Dedifferentiated amniotic fluid mesenchymal stem cell (primary cell): ENCODE measurements around the gene EIF4ENIF1.
A peak's percentile ranks its signal among the peaks of the same experiment; 100 is the strongest.
"Not testable (repeated sequence)": the region's sequence is repeated elsewhere in the genome, so short reads cannot be mapped to it uniquely, and the experiment has no call there.

Source experiments
- DNase-seq: peaks from one replicate; pipeline ENCODE4 v3.0.0-alpha.2; 2016; ENCODE audit errors: extremely low spot score

Gene EIF4ENIF1

DNA sequence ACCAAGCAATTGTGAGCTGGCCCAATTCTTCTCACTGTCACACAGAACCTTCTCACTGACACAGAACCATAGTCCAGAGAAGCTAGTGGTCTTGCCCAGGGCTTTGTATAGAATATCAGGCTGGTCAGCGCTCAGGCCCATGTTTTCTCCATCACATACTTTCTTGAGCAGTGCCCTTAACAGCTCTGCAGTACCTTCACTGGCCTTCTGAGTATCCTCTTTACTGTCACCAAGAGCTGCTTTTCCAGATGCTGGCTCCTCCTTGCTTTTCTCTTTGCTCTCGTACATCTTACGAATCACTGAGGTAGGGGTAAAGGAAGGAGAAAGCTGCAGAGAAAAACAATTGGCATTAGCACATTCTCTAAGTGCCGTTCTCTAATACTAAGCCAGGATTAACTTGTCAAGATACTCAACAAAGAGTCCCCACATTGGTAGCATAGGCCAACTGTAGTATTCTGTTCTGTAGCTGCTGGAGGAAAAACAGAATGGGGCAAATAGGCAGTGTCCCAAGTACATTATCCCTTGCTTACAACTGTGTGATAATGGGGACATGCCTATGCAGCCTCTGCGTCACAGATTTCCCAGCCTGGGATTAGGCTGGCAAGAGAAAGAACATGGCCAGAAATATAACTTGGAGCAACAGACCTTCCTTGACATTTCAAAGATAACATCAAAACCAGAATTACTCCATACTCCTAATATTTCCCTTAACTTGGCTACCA, 46.7 kb downstream of the EIF4ENIF1 start:
- no peak for DNase-seq

DNA sequence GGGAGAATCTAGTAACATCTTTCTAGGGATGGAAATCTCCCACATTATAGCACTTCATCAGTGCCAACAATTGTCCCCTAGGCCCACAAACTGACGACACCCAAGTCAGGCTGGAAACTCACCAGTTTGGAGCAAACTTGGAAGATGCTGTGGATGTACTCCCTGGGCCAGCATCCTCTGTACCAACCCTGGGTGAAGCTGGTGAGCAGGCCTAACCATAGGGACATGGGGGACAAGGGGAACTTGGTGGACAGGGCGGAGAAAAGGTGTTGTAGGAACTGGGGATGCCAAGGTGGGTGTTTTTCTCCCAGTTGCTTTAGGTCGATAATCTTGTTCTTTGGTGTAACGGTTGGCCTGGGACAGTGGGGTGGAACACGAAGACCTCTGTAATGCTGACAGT, 48.0 kb downstream of the EIF4ENIF1 start:
- DNase-seq, result no peak

DNA sequence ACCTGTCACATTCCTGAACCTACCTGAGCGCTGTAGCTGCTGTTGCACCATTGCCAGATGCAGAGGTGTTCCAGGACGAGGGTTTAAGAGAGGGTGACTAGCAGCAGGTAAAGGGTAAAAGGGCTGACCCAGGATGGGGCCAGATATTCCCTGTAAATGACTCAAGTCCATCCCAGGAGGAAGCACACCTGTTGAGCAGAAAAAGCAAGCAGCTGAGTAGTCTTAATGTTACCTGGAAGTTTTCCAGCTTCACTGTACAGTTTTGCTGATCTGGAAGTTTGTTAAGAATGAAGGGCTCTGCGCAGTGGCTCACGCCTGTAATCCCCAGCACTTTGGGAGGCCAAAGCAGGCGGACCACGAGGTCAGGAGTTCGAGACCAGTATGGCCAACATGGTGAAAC, 49.0 kb downstream of the EIF4ENIF1 start:
- DNase-seq, result no peak

DNA sequence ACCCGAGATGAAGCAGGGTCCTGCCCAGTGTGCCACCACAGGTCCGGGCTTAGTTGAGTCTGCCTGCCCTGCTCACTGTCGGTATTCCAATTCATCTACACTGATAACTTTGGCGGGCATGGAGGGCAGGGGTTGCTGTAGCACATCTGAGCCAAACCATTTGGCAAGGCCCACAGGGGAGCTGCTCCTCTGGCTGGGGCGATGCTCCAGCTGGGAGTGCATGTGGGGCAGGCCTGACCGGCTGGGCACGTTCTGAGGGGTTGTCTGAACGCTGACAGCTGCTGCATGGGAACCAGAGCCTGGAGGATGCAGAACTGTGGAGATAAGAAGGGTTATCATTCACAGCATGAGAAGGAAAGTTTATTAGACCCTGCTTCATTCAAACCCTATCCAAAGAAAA, 49.8 kb downstream of the EIF4ENIF1 start:
- no peak for DNase-seq

DNA sequence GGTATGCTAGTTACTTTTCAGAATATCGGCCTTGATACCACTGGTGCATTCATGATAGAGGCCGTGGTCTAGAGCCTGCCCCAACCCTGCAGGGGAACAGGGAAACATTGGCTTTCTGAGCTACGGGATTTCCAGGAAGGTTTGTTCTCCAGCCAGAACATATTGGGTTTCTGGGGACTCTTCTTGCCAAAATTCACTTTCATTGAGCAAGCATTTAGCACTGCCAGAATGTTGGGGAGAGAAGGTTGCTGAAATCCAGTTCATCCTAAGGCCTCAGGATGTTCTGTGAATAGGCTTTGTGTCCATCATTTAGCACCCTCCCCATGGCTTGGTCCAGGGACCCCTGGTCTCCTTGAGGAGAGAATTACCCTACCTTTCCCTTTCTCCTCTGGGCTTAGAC, 53.5 kb downstream of the EIF4ENIF1 start:
- DNase-seq, result no peak

DNA sequence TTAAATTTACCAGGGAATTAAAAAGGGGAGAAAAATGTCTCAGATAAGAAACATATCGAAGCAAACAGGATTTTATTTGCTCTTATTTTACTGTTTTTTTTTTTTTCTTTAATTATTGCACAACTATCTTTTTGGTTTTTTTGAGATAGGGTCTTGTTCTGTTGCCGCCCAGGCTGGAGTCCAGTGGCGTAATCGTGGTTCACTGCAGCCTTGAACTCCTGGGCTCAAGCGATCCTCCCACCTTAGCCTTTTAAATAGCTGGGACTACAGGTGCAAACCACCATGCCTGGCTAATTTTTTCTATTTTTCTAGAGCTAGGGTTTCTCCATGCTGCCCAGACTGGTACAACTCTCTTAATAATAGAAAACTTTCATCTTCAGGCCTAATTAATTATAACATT, 57.7 kb downstream of the EIF4ENIF1 start:
- no peak for DNase-seq

DNA sequence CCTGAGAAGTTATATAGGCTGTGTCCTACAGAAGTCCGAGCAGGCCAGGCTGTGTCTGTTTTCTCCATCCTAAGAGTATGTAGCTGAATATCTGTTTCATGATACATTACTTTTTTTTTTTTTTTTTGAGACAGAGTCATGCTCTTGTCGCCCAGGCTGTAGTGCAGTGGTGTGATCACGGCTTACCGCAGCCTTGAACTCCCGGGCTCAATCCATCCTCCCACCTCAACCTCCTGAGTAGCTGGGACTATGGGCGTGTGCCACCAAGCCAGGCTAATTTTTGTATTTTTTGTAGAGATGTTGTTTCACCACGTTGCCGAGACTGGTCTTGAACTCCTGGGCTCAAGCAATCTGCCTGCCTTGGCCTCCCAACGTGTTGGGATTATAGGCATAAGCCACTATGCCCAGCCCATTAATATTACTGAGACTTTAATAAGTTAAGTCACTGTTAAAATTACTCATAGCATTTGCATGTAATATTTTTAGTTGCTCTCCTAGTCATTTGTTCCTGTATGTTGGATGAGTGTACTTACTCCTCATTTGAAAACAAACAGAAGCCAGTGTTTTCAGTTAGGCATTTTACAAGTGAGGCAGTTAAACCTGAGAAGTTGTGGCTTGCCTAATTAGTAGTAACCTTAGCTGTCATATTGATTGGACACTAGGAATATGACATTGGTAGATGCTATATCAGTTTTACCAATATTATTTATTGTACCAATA, 64.2 kb downstream of the EIF4ENIF1 start:
- DNase-seq, result no peak

DNA sequence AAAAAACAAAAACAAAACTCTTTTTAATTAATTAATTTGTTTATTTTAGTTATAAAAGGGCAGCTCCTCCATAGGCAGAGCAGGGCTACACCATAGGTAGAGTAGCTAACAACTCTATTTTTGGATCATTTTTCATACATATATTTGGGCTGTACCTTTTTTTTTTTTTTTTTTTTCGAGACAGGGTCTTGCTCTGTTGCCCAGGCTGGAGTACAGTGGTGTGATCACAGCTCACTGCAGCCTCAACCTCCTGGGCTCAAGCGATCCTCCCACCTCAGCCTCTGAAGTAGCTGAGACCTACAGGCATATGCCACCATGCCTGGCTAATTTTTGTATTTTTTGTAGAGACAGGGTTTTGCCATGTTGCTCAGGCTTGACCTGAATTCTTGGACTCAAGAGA, 87.3 kb downstream of the EIF4ENIF1 start:
- DNase-seq, result not testable (repeated sequence)

DNA sequence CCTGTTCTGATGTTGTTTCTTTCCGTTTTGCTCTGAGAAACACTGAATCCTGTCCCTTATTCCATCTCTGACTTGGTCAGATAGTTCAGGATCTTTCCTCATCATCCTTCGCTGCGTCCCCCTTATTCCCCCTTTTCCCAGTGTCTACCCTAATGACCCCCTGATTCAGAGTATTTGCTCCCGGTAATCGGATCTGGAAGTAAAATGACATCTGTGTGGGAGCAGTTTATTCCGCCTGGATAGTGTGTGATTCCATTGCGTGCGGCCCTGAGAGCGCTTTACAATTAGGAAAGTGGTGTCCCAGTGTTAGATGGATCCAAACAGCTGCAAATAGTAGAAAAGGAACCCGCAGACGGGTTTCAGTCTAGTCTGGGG, 89.6 kb downstream of the EIF4ENIF1 start:
- peak; percentile 20 for DNase-seq

DNA sequence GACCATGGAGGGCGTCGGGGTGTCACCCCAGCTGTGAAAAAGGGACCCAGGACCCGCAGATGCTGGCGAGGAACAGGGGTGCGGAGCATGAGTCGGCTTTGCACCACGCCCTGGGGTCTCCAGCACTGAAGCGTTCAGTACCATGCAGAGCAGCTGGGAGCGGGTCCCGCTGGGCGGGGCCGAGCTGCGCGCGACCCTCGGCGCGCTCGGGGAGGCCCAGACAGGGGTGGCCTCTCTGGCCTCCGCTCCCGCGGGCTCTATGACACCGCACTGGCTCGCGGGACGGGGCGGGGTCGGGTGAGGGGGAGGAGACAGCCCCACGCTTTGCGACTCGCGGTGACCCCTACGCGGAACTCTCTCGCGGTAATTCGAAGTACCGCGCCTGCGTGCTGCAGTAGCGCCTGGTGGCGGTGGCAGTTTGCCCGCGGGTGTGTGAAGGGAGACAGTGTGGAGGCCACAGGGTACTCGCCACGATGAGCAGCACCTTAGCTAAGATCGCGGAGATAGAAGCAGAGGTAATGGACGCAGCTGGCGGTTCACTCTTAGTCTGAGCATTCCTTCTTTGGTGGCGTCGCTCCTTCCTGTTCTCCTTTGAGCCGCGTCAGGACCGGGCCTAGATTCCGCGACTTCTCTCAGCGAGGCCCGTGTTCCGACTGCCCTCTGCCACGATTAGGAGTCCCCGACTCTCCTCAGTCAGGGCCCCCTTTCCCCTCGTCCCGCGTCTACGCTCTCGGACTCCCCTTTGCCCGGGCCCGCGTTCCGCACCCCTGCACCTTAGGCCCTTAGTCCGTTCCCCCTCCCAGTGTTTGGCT, 90.2 kb downstream of the EIF4ENIF1 start, which contains the start of gene DRG1:
Gene DRG1, plus strand, starts transcription at position 394 of the 812 bp plus-strand sequence. Its CDS starts 80 bp downstream, at position 474.
- peak; percentile 95 for DNase-seq

DNA sequence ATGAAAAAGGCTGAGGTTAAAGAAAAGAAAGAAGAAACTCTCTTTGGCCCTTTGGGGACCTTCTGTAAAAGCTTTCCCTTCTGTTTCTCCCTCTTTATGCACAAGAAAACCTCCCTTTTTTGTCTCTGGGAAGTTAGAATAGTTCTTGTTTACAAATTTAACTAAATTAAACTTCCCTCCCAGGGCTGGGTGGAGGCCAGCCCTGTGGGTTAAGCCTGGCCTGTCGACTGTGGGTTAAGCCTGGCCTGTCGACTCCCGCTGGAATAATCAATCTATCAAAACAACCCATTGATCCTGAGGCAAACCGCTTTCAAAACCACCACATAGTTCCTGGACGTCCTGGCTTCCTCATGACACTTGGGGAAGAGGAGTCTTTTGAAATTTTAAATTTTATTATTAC, 91.4 kb downstream of the EIF4ENIF1 start:
- no peak for DNase-seq

DNA sequence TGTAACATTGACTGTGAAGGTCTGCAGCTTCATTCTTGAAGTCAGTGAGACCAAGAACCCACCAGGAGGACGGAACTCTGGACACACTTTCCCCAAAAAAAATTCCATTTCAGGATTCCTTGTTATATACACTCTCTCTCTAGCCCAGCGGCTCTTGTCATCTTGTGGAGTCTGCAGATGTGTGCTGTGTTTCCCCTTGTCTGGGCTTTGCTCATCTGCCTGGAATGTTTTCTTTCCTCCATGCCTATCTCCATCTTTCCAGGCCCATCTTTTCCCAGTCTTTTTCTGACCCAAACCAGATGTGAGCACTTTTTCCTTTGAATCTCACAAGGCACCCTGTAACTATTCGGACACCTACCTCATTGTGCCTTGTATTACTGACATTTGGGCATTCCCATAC, 95.3 kb downstream of the EIF4ENIF1 start:
- no peak for DNase-seq

DNA sequence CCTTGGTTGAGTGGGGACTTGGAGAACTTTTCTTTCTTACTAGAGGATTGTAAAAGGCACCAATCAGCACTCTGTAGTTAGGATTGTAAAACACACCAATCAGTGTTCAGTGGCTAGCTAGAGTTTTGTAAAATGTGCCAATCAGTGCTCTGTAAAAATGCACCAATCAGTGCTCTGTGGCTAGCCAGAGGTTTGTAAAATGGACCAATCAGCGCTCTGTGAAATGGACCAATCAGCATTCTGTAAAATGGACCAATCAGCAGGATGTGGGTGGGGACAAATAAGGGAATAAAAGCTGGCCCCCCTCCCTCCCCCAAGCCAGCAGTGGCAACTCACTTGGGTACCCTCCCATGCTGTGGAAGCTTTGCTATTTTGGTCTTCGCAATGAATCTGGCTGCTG, 95.7 kb downstream of the EIF4ENIF1 start:
- no peak for DNase-seq
